ENCODE measurements around the gene CD300C.

DNA sequence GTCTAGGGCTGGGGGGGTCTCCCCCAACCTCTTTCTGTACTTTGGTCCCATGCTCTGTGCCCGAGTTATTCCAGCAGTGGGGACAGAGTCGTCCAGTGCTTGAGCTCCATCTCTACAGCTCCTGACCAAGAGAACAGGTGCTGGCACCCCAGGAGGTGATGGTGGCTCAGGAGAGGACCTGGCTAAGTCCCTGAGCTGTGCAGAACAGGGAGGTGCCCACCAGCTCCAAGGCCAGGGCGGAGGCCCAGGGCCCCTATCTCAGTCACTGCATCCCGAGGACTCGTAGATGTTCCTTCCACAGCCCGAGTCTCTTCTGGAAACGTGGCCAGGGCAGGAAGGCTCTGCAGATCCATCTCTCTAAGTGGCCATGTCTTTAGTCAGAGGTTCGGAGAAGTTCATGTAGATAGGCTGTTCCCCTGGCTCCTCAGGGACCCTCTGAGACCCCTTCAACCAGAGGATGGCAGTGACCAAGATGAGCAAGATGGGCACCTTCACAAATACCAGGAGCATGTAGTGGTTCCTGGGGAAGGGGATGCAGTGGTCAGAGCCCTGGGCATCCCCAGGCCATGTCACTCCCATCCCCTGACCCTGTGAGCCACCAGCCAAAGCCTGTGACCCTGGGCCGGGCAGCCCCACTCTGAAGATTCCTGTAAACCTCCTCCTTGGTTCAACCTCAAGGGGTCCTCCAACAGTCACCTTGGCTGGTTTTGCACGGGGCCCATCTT lies 23.4 kb downstream of the CD300C start:
- TF ChIP-seq, protein P1, sequence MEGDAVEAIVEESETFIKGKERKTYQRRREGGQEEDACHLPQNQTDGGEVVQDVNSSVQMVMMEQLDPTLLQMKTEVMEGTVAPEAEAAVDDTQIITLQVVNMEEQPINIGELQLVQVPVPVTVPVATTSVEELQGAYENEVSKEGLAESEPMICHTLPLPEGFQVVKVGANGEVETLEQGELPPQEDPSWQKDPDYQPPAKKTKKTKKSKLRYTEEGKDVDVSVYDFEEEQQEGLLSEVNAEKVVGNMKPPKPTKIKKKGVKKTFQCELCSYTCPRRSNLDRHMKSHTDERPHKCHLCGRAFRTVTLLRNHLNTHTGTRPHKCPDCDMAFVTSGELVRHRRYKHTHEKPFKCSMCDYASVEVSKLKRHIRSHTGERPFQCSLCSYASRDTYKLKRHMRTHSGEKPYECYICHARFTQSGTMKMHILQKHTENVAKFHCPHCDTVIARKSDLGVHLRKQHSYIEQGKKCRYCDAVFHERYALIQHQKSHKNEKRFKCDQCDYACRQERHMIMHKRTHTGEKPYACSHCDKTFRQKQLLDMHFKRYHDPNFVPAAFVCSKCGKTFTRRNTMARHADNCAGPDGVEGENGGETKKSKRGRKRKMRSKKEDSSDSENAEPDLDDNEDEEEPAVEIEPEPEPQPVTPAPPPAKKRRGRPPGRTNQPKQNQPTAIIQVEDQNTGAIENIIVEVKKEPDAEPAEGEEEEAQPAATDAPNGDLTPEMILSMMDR (IDR thresholded peaks at IDR 0.05), result no peak
- TF ChIP-seq POLR2A (IDR thresholded peaks at IDR 0.05) (no peak), POLR2AphosphoS5 (IDR thresholded peaks at IDR 0.05) (no peak)
